HL-60 (cell line): ENCODE results near the gene CUTA.

ENCODE experiments used
- DNase-seq, 2 experiments: peaks; one replicate each; pipeline ENCODE4 v3.0.0-alpha.2; 2010 to 2020; ENCODE audit warnings: low read depth in 1 of 2, low spot score in 1 of 2
- H3K27ac ChIP-seq: fragments of 250-450 bp; sonication (Bioruptor Pico); replicated peaks from 2 replicates; pipeline ENCODE4 v1.5.1; 2020; ENCODE audit warnings: mild to moderate bottlenecking, moderate library complexity
- H3K27me3 ChIP-seq: fragments of 250-450 bp; sonication (Bioruptor Pico); 2 replicates; pipeline ENCODE4 v1.5.1; 2021; ENCODE audit warnings: mild to moderate bottlenecking, moderate library complexity; ENCODE audit not compliant: insufficient read depth, poor library complexity, severe bottlenecking
- H3K4me3 ChIP-seq: replicated peaks from 2 replicates; pipeline ENCODE4 v1.5.1; 2011; ENCODE audit warnings: mild to moderate bottlenecking, control low read depth, low read length; ENCODE audit not compliant: insufficient read depth
- CTCF ChIP-seq: IDR thresholded peaks from one replicate; pipeline ENCODE4 v1.5.1; 2011; ENCODE audit warnings: low read length, control low read depth, inconsistent platforms; ENCODE audit not compliant: insufficient read depth
- GABPA ChIP-seq: IDR thresholded peaks from 2 replicates; pipeline ENCODE4 v1.6.1; 2012; ENCODE audit warnings: low read depth
- POLR2AphosphoS5 ChIP-seq: IDR thresholded peaks from 2 replicates; pipeline ENCODE4 v1.6.1; 2012; ENCODE audit warnings: low read depth
- SPI1 ChIP-seq: IDR thresholded peaks from 2 replicates; pipeline ENCODE4 v1.6.1; 2012; ENCODE audit warnings: low read depth, mild to moderate bottlenecking, borderline replicate concordance
- TF ChIP-seq, protein P1 (sequence below): IDR thresholded peaks from 2 replicates; pipeline ENCODE4 v1.6.1; 2012; ENCODE audit warnings: low read depth; ENCODE audit not compliant: insufficient replicate concordance

CUTA gene

DNA sequence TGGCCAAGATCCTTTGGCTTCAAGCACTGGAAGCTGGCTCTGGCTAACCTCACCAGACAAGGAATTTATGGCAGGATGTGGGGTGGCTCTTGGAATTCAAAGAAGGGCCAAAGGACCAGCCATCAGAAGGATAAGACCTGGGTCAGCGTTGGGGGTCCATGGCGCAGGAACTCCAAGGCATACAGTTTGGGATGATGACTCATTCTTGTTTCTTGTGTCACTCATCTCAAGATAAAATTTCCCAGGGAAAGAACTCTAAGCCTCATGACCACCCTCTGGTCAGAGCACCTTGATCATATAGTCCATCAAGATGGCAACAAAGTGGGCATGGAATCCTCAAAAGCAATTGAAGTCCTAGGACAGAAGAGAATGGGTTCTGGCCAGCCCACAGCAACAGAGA lies 41.3 kb upstream of the CUTA start:
- H3K27me3 ChIP-seq, result no peaks in the 10 kb centered on the region
- DNase-seq, result no peak

DNA sequence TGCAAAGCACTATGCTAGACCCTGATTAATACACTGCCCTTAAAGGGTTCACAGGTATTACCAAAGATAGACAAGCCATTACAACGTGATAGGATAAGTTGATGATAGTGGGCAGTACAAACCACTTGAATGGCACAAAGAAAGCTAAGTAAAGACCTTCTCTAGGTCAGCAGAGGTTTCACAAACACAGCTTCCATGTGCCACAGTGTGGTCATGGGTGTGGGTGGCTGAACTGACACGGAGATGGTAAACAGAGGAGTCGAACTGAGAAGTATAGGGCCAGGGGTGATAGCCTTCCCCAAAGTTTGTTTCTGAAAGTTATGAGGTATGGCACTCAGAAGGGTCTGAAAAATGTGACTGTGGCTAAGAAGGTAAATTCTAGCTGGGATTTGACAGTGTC lies 40.8 kb upstream of the CUTA start:
- no peak for DNase-seq
- no peaks in the 10 kb centered on the region for H3K27me3 ChIP-seq
- TF ChIP-seq CTCF, result no peak
- no peak for TF ChIP-seq POLR2AphosphoS5
- TF ChIP-seq, protein P1, sequence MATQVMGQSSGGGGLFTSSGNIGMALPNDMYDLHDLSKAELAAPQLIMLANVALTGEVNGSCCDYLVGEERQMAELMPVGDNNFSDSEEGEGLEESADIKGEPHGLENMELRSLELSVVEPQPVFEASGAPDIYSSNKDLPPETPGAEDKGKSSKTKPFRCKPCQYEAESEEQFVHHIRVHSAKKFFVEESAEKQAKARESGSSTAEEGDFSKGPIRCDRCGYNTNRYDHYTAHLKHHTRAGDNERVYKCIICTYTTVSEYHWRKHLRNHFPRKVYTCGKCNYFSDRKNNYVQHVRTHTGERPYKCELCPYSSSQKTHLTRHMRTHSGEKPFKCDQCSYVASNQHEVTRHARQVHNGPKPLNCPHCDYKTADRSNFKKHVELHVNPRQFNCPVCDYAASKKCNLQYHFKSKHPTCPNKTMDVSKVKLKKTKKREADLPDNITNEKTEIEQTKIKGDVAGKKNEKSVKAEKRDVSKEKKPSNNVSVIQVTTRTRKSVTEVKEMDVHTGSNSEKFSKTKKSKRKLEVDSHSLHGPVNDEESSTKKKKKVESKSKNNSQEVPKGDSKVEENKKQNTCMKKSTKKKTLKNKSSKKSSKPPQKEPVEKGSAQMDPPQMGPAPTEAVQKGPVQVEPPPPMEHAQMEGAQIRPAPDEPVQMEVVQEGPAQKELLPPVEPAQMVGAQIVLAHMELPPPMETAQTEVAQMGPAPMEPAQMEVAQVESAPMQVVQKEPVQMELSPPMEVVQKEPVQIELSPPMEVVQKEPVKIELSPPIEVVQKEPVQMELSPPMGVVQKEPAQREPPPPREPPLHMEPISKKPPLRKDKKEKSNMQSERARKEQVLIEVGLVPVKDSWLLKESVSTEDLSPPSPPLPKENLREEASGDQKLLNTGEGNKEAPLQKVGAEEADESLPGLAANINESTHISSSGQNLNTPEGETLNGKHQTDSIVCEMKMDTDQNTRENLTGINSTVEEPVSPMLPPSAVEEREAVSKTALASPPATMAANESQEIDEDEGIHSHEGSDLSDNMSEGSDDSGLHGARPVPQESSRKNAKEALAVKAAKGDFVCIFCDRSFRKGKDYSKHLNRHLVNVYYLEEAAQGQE, result no peak
- TF ChIP-seq SPI1, result no peak
- no peak for TF ChIP-seq GABPA

More for the DNA sequence above, 41.3 kb upstream of the CUTA start:
- Histone ChIP-seq H3K27ac (no peak overlapping the region), H3K4me3 (no peak overlapping the region)
- TF ChIP-seq, protein P1, result no peak
- TF ChIP-seq POLR2AphosphoS5 (no peak), SPI1 (no peak), GABPA (no peak), CTCF (no peak)

GRCh38 chr6:33456156-33456555 lies 38.2 kb upstream of the CUTA start:
- Histone ChIP-seq H3K4me3 (no peak overlapping the region), H3K27ac (no peak overlapping the region), H3K27me3 (no peaks in the 10 kb centered on the region)
- DNase-seq, result no peak
- no peak for TF ChIP-seq GABPA
- no peak for TF ChIP-seq CTCF
- TF ChIP-seq POLR2AphosphoS5, result no peak
- TF ChIP-seq, protein P1, result no peak
- no peak for TF ChIP-seq SPI1

More for the DNA sequence above, 40.8 kb upstream of the CUTA start:
- Histone ChIP-seq H3K4me3 (no peak overlapping the region), H3K27ac (no peak overlapping the region)
